Measurements from ENCODE around the gene FRMD1.

FRMD1 gene

GRCh38 chr6:168075787-168076202, 3.2 kb downstream of the FRMD1 start:
- no peak for DNase-seq

GRCh38 chr6:168075216-168075615, 3.8 kb downstream of the FRMD1 start:
- DNase-seq: no peak

GRCh38 chr6:168073937-168074730, 4.9 kb downstream of the FRMD1 start:
- no peak for DNase-seq

DNA sequence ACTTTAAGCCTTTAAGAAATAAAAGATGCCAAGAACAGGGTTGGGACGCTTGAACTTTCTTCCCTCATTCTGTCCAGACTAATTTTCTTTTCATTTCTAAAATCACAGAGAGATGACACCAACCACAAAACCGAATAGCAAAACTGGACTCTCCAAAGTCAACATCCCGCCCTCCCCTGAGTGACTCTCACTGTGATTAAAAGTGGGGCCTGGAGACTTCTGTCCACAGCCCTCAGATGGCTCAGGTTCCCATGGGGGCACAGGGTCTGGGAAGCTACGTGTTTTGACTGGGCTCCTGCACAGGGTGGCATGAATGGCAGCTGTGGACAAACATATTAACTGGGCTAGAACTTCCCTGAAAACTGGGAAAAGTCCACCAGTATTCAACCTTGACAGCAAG, 6.3 kb downstream of the FRMD1 start:
- no peak for DNase-seq

GRCh38 chr6:168072261-168072660, 6.8 kb downstream of the FRMD1 start:
- no peak for DNase-seq

DNA sequence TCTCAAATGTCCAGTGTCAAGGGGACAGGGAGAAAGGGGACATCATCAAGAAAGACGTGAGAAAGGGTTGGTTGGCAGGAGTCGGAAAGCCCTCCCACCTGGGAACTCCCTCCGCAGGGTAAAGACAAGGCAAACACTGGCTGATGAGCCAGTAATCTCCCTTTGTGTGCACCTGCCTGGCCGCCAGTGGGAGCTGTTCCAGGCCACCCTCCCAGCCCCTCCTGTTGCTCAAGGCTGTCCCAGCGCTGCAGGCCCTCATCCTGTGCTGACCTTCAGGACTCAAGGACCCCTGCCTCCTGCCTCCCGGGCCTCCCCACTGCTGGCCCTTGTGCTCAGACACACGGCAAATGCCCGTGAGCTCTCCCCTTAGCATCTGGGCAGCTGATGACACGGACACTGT, 7.4 kb downstream of the FRMD1 start:
- DNase-seq: no peak

DNA sequence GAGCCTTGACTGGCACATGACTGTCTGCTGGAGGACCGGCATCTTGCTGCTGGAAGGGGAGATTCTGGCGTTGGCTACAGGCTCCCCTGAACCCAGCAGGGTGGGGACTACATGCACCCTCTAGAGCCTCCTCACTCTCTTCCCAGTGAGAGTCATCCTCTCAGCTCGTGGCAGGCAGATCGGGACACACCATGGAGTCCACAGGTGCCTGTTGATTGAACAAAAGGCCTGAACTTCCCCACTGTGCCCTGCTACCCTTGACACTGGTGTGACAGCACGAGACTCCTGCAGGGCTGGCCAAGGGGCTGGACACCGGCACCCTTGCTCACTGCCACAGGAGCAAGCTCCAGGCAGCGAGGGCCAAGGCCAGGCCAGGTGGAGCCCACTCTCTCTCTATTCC, 8.2 kb downstream of the FRMD1 start:
- DNase-seq: no peak

GRCh38 chr6:168067081-168067759, 11.8 kb downstream of the FRMD1 start:
- DNase-seq: no peak

- no peak for DNase-seq
Observed at GRCh38 chr6:168064226-168064807, 14.7 kb downstream of the FRMD1 start.

DNA sequence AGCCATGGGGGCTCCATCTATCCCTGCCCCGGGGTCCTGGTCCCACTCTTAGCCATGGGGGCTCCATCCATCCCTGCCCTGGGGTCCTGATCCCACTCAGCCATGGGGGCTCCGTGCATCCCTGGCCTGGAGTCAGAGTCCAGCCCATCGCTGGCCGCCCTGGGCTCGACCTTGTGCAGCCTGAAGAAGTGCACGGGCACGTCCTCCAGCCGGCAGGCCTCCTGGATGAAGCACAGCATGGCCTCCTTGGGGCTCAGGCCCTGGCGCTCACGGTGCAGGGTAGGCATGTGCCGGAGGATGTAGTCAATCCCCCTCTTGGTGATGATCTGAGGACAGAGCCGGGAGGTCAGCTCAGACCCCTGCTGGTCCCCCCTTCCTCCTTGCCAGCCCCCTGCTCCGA, 15.6 kb downstream of the FRMD1 start:
- DNase-seq: no peak

DNA sequence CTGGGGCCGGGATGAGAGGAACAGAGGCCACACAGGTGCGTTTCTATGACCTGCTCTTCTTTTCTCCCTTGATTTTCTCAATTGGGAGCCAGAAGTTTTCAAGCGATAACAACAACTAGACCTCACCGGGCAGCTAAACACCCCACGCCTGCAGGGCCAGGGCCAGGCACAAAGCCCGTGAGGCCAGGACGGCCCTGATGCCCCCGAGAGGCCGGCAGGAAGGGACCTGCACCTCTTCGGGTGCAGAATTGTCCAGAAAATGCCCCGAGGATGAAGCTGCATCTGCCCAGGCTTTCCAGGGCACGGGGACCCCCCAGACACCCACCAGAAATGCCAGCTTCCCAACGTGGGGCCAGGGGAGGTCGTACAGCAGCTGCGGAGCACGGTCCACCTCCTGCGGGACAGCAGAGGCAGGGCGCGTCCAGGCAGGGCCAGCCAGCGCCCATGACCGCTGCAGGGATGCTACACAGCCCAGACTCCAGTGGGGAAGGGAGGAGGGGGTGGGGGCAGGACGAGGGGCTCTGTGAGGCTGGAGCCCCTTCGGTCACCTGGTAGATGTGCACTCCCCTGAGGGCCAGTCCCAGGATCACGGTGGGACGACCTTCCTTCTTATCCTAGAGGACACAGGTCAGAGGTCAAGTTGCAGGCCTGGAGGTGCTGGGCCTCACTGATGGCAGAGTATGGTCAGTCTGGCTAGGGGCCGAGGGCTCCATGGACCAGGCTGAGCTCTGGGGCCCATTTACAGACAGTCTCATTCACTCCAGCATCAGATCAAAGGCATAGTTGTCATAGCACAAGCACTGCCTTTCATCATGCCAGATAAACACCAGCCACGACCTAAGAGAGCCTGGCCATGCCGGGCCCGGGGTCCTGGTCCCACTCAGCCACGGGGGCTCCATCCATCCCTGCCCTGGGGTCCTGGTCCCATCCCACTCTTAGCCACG, 16.4 kb downstream of the FRMD1 start:
- no peak for DNase-seq

- no peak for DNase-seq
Observed at GRCh38 chr6:168061269-168062210, 17.5 kb downstream of the FRMD1 start.

DNA sequence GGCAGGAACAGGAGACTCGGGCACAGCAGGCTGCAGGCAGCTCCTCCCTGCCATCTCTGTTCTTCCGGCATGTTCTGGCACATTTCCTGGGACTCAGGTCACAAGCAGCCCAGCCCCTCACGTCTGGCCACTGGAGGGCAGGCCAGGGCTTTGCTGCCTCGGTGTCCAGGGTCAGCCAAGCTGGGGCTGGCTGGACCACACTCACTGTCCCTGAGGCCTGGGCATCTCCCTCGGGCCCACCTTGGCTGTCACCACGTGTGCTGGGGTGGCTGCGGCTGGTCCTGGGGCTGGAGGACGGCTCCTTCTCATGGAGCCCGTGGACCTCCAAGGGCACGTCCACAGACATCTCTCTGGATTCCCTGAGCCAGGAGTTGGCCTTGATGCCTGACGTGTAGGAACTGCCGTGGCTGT, 18.5 kb downstream of the FRMD1 start:
- DNase-seq: peak; percentile 32

DNA sequence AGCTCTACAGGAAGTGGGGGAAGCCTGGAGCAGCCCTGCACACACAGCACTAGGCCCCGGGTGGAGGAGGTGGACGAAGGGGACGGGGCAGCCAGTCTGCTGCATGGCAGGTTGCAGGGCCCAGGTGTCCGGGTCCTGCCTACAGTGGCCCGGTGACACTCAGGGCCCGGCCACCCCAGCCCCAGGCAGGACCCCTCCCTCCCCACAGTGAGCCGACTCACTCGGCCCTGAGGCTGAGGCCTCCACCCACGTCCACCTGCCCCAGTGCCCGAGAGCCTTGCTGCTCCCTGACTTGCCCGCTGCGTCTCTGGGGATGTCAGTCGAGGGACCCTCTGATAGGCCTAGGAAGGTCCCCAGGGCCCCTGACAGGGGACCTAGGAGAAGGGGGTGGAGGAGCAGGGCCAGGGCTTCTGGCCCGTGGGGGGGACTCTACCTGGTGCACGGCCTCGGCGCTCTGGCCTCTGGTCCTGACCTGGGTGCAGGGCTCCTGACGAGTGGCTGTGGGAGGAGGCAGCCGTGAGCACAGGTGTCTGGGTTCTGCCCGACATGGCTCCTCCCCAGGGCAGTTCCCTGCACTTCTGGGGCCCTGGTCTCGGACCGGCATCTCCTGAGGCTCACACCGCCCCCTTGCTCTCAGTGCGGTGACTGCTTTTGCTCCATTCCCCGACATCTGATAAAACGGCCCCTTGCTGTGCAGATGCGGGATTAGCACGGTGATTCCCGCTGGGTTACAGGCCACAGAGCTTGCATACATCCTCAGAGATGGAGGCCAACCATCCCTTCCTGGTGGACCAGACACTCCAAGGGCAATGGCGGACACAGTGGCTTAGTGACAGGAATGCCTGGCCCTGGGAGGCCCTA, 20.1 kb downstream of the FRMD1 start:
- DNase-seq: no peak

DNA sequence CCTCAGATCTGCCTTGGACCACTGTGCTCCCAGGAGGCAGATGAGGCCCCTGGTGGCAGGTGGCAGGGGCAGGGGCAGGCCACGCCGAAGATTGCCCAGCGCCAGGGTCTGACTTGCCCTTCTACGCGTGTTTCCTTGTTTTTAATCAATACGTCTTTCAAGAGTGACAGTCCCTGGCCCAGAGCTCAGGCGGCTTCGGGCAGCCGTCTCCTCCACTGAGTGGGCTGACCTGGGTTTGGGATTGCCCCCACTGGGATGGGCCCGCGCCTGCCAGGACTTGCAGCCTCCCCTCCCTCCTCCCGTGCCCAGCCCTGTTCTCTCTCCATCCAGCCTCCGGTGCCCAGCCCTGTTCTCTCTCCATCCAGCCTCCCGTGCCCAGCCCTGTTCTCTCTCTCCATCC, 21.2 kb downstream of the FRMD1 start:
- DNase-seq: no peak

DNA sequence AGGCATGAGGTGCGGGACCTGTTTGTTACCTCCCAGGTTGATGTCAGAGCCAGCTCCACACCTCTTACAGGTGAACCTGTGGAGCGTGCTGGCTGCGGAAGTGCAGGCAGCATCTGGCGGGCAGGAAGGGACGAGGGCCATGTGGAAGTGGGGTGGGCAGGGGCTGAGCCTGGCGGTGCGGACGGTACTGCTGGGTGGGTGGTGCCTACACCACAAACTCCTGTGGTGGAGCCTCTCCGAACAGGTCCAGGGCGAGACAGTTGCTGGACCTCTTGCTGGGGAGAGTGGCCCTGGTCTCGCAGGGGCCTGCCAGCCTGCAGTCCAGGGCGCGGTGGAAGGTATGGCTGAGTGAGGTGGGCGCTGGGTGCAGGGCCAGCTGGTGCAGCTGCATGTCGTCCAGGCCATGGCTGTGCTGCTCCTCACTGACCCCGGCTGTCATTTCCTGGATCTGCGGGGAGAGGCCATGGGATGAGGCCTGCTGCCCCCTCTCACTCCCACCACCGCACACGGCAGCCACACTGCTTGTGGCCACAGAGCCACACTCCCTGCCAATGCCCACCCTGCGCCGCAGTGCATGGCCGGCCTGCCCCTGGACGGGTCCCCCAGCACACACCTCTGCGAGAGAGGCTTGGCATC, 22.0 kb downstream of the FRMD1 start:
- DNase-seq: no peak

- DNase-seq: no peak
Observed at GRCh38 chr6:168055696-168056489, 23.1 kb downstream of the FRMD1 start.

GRCh38 chr6:168054765-168055560, 24.0 kb downstream of the FRMD1 start:
- no peak for DNase-seq
